GM12878 (cell line): ENCODE data around the gene VTA1.

Source experiments
- POLR2AphosphoS5 ChIP-seq: IDR thresholded peaks from 2 replicates; pipeline ENCODE4 v1.6.1; 2011; ENCODE audit warnings: mild to moderate bottlenecking, low read length, inconsistent platforms
- RFX5 ChIP-seq: IDR thresholded peaks from 2 replicates; pipeline ENCODE4 v1.6.1; 2011; ENCODE audit warnings: low read depth, low read length, improper control_type of control experiment
- SP1 ChIP-seq: IDR thresholded peaks from one replicate; pipeline ENCODE4 v1.6.1; 2011; ENCODE audit warnings: low read depth, low read length
- TAF1 ChIP-seq: IDR thresholded peaks from 2 replicates; pipeline ENCODE4 v1.6.1; 2011; ENCODE audit warnings: mild to moderate bottlenecking, low read depth, low read length, borderline replicate concordance
- TF ChIP-seq, protein P1 (sequence below), 3 experiments: IDR thresholded peaks in 2 of 3; conservative IDR thresholded peaks in 1 of 3; 2 replicates each; pipeline ENCODE4 v1.5.1; 2011; ENCODE audit warnings: low read depth in 3 of 3, low read length in 3 of 3, mild to moderate bottlenecking in 3 of 3, control low read depth in 2 of 3, moderate library complexity in 2 of 3, inconsistent platforms in 1 of 3, mixed read lengths in 1 of 3; ENCODE audit not compliant: control insufficient read depth in 2 of 3, insufficient read depth in 1 of 3; ENCODE audit errors: extremely low read depth in 1 of 3

DNA sequence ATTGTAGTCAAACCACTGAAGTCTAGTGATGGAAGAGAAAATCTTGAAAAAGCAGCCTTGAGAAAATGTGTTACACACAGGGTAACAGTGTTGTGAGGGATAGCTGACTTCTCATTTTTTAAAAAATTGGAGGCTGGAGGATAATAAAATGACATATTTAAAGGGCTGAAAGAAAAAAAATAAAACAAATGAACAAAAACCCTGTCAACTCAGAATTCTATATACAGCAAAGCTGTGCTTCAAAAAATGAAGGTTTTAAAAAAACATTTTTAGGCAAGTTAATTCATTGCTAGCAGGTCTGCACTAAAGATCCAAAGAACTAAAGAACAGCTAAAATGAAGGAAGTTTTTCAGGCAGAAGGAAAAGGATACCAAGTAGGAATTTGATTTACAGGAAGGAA is 31.1 kb downstream of the VTA1 start:
- TF ChIP-seq POLR2AphosphoS5, result no peak
- no peak for TF ChIP-seq TAF1
- TF ChIP-seq, protein P1, sequence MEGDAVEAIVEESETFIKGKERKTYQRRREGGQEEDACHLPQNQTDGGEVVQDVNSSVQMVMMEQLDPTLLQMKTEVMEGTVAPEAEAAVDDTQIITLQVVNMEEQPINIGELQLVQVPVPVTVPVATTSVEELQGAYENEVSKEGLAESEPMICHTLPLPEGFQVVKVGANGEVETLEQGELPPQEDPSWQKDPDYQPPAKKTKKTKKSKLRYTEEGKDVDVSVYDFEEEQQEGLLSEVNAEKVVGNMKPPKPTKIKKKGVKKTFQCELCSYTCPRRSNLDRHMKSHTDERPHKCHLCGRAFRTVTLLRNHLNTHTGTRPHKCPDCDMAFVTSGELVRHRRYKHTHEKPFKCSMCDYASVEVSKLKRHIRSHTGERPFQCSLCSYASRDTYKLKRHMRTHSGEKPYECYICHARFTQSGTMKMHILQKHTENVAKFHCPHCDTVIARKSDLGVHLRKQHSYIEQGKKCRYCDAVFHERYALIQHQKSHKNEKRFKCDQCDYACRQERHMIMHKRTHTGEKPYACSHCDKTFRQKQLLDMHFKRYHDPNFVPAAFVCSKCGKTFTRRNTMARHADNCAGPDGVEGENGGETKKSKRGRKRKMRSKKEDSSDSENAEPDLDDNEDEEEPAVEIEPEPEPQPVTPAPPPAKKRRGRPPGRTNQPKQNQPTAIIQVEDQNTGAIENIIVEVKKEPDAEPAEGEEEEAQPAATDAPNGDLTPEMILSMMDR (IDR thresholded peaks at IDR 0.05 in 2 of 3, conservative IDR thresholded peaks at IDR 0.05 in 1 of 3; ENCODE audit: control insufficient read depth in 2 of 3, extremely low read depth in 1 of 3, insufficient read depth in 1 of 3, low read depth in 3 of 3, low read length in 3 of 3), result no peak
- no peak for TF ChIP-seq RFX5
- TF ChIP-seq SP1, result no peak
